HFF-Myc (cell line): Measurements from ENCODE around the gene FOXA1.

Experiments used
- DNase-seq: peaks from one replicate; pipeline ENCODE4 v3.0.0-alpha.2; 2011; ENCODE audit warnings: low read depth; ENCODE audit errors: extremely low read depth
- H3K4me3 ChIP-seq: replicated peaks from 2 replicates; pipeline ENCODE4 v1.5.1; 2011; ENCODE audit warnings: low read depth, mild to moderate bottlenecking, control low read depth, low read length
- CTCF ChIP-seq: IDR thresholded peaks from 2 replicates; pipeline ENCODE4 v1.5.1; 2012; ENCODE audit warnings: mild to moderate bottlenecking, low read depth, low read length, control low read depth; ENCODE audit errors: missing control alignments

Gene FOXA1

GRCh38 chr14:37594971-37595808, at the start of gene FOXA1, which contains the start of gene TTC6:
Gene FOXA1, minus strand, starts transcription at chr14:37595249. Its CDS starts 277 bp downstream, at chr14:37594972.
Gene TTC6, plus strand, starts transcription at chr14:37595629. Its CDS starts 26,436 bp downstream, at chr14:37622065.
- TF ChIP-seq CTCF: no peak
- peak within 1 kb of the TSS; percentile 48 for H3K4me3 ChIP-seq
- no peak for DNase-seq

GRCh38 chr14:37643701-37644100, 48.7 kb upstream of the FOXA1 start:
- DNase-seq: no peak
- no peak overlapping the region for H3K4me3 ChIP-seq
- TF ChIP-seq CTCF: no peak

- H3K4me3 ChIP-seq: no peak overlapping the region
- TF ChIP-seq CTCF: no peak
- no peak for DNase-seq
Observed at GRCh38 chr14:37642125-37642524, 47.1 kb upstream of the FOXA1 start.

GRCh38 chr14:37641117-37641516, 46.1 kb upstream of the FOXA1 start:
- TF ChIP-seq CTCF: no peak
- H3K4me3 ChIP-seq: no peak overlapping the region
- DNase-seq: no peak

GRCh38 chr14:37638599-37638998, 43.5 kb upstream of the FOXA1 start:
- no peak for TF ChIP-seq CTCF
- no peak for DNase-seq
- no peak overlapping the region for H3K4me3 ChIP-seq

- DNase-seq: no peak
- H3K4me3 ChIP-seq: no peak overlapping the region
- TF ChIP-seq CTCF: no peak
Observed at GRCh38 chr14:37637341-37637740, 42.3 kb upstream of the FOXA1 start.
